GM13976 (cell line): ENCODE data around the gene FTSJ3.

Experiments
- DNase-seq: peaks from one replicate; pipeline ENCODE4 v3.0.0; 2012; ENCODE audit warnings: low spot score
- in situ Hi-C: fragments of 300-500 bp; cut with MboI; formaldehyde crosslinking; loops from one replicate; pipeline ENCODE4 v1.12.0; 2022; ENCODE audit warnings: low sequenced_read_pairs, mixed read lengths, inconsistent platforms; ENCODE audit not compliant: unreplicated experiment
- TF ChIP-seq, protein P1 (sequence below): IDR thresholded peaks from 2 replicates; pipeline ENCODE4 v1.5.1; 2012; ENCODE audit warnings: borderline replicate concordance, mild to moderate bottlenecking; ENCODE audit not compliant: insufficient read depth; ENCODE audit errors: extremely low read depth, missing control alignments, control extremely low read depth

Gene FTSJ3

DNA sequence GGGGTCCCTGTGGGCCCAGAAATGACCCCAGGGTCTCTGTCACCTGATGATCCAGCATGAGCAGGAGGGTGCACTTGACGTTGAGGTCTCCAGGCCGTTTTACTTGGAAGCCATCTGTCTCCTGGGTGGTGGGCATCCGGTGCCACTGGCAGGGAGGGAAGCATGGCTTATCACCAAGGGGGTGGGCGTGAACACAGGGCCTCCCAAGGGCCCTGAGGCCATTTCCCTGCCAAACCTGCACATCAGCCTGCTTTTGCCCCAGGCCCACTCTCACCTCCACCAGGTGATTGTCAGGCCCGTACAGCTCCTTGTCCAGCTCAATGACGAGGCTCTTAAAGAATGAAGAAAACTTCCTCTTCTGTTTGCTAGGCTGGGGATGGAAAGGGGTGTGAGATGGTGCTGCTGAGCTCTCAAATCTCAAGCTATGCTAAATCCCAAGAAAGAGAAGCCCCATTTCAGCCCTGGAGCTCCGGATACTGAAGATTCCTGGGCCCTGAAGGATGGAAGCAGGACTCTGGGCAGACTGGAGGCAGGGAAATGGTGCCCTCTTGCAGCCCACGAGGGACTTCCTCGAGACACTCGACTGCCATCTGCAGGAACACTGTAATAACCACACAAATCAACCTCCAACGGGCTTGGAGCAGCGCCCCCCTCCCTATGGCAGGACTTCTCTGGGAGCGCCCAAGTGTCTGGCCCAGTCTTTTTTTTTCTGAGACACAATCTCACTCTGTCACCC, 7.1 kb upstream of the FTSJ3 start:
- peak; percentile 75 for DNase-seq

DNA sequence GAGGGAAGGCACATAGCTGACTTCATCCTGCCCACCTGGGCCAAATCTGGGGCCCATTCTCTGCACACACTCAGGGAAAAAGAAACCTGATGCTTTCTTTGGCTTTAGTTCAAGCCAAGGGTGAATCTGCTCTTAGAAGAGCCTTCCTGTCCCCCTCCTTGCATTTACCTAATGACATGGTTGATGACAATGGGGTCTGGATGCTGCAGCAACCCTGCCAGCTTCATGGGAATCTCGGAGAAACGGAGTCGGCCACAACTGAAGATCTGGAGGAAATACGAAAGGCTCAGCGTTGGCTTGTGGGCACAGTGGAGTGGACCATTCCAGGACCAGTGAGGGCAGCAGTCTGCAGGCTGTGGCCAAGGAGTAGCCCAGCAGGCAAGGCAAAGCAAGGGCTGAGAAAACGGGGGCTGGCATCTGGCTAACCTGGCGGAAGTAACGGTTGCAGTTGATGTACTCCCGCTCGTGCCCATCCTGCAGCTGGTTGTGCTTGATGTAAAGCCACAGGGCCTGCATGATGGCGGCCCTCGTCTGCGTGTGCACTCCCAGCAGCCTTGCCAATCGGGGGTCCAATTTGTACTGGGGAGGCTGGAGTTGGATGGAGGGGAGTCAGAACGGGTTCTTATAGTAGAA, 6.4 kb upstream of the FTSJ3 start:
- TF ChIP-seq, protein P1, sequence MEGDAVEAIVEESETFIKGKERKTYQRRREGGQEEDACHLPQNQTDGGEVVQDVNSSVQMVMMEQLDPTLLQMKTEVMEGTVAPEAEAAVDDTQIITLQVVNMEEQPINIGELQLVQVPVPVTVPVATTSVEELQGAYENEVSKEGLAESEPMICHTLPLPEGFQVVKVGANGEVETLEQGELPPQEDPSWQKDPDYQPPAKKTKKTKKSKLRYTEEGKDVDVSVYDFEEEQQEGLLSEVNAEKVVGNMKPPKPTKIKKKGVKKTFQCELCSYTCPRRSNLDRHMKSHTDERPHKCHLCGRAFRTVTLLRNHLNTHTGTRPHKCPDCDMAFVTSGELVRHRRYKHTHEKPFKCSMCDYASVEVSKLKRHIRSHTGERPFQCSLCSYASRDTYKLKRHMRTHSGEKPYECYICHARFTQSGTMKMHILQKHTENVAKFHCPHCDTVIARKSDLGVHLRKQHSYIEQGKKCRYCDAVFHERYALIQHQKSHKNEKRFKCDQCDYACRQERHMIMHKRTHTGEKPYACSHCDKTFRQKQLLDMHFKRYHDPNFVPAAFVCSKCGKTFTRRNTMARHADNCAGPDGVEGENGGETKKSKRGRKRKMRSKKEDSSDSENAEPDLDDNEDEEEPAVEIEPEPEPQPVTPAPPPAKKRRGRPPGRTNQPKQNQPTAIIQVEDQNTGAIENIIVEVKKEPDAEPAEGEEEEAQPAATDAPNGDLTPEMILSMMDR = no peak
- no peak for DNase-seq
- in situ Hi-C loops = no loop called here

More for the DNA sequence above, 7.1 kb upstream of the FTSJ3 start:
- in situ Hi-C loops = no loop called here
- TF ChIP-seq, protein P1 = peak; percentile 31

DNA sequence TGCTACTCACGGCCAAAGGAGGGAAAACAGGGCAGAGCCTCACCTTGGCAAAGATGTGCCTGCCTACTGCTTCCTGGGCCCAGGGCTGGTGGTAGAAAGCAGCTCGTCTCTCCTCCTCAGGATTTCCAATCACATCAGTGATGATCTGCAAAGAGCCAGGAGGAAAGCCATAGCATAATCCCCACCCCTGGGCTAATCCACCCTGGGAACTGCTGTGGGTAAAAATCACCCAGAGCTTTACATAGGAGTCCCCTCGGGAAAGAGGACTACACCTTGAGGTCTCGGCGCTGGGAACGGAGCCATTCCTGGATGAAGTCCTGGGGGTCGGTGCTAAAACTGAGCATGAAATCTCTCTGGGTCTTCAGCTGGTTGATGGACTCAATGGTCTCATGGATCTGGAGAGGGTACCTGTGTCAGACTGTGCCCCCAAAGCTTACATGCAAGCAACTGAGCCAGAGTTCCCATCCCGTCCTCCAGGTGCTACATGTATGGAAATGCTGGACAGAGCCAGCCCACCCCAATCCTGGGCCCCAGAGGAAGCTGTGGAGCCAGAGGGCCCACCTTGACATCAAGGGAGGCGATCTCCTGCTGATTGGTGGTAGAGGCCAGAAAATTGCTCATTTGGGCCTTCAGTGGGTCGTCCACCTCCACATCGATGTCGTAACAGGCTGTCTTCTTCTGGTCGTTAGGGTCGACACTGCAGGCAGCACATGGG, 5.7 kb upstream of the FTSJ3 start:
- in situ Hi-C loops = no loop called here
- TF ChIP-seq, protein P1 = no peak
- DNase-seq = no peak

DNA sequence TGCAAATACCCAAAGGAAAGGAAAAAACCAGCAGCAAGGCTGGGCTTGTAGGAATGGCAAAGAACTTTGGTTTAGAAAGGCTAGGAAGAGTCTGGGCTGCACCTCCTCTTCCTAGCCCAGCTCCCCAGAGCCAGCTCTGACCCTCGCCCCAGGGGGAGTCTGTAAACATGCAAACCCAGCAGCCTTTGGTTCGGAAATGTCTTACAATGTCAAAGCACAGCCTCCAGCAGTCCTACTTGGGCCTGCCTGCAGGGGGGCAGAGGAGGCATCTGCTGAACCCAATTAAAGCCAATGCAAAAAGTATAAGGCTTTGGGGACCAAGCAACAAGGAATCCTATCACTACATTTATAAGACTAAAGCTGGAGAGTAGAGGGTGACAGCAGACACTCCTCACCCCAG, 5.0 kb upstream of the FTSJ3 start:
- in situ Hi-C loops = no loop called here
- TF ChIP-seq, protein P1 = no peak
- DNase-seq = no peak

DNA sequence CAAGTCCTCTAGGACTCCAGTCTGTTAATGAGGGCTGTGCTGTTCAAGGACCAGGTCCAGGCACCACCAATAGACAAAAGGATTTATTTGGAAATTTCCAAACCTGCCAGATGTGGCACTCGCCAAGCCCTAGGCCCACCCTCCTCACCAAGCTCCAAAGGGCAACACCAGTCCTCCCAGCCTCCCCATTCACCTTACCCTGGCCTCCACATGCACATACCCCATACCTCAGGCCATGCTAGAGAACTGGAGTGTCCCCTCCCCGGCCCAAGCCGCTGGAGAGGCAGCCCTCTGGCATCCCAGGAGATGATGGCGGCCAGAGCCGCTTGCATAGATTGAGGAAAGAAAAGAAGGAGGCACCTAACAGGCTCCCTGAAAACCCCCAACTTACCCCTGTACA, 4.6 kb upstream of the FTSJ3 start:
- DNase-seq = no peak
- in situ Hi-C loops = no loop called here
- TF ChIP-seq, protein P1 = no peak

DNA sequence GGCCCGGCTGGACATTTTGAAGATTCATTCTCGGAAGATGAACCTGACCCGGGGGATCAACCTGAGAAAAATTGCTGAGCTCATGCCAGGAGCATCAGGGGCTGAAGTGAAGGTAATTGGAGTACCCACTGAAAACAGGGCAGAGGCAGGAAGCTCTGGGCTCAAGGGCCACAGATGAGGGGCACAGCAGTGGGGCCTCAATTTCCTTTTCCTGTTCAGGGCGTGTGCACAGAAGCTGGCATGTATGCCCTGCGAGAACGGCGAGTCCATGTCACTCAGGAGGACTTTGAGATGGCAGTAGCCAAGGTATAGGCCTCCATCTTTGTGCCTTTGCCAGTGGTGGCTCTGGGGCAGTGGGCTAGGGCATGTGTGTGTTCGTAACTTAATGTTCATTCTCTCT, 4.0 kb upstream of the FTSJ3 start:
- in situ Hi-C loops = no loop called here
- TF ChIP-seq, protein P1 = no peak

More for the DNA sequence above, 4.0 kb upstream of the FTSJ3 start:
- no peak for DNase-seq
